Sigmoid colon (tissue), 7 donors: ENCODE data around the gene TBC1D16. TPM values are rescaled to one million over a fixed set of nuclear protein-coding genes. Genes with fewer than 3 reads are reported as not detected.
"Not testable (repeated sequence)": the region's sequence is repeated elsewhere in the genome, so short reads cannot be mapped to it uniquely, and the experiment has no call there.

Experiments
- DNase-seq: peaks from one replicate; pipeline ENCODE4 v3.0.0-alpha.2; 2019
- H3K27ac ChIP-seq, 4 donors: fragments of 200-600 bp; sonication (generic); one replicate each; pipeline ENCODE4 v1.5.1; 2016 to 2019; ENCODE audit warnings: mild to moderate bottlenecking in 1 of 4
- H3K27me3 ChIP-seq, 3 donors: fragments of 200-600 bp; sonication (generic); one replicate each; pipeline ENCODE4 v1.5.1; 2019; ENCODE audit warnings: mild to moderate bottlenecking in 1 of 3
- H3K36me3 ChIP-seq, 4 donors: fragments of 200-600 bp; sonication (generic); one replicate each; pipeline ENCODE4 v1.5.1; 2016 to 2019
- H3K4me1 ChIP-seq, 4 donors: fragments of 200-600 bp; sonication (generic); one replicate each; pipeline ENCODE4 v1.5.1; 2017 to 2019
- H3K4me3 ChIP-seq, 4 donors: fragments of 200-600 bp; sonication (generic); one replicate each; pipeline ENCODE4 v1.5.1; 2017 to 2019; ENCODE audit warnings: mild to moderate bottlenecking in 2 of 4, moderate library complexity in 1 of 4
- H3K9me3 ChIP-seq, 4 donors: fragments of 200-600 bp in 3 of 4; sonication (generic) in 3 of 4; one replicate each; pipeline versions ENCODE4 v1.5.1 to v1.6.1; 2013 to 2019
- CTCF ChIP-seq, 4 experiments: fragments of 450-650 bp in 3 of 4; fragments of 200-600 bp in 1 of 4; IDR thresholded peaks; one replicate each; pipeline ENCODE4 v1.5.1; 2016 to 2019; ENCODE audit warnings: antibody characterized with exemption in 4 of 4, mild to moderate bottlenecking in 3 of 4, moderate library complexity in 2 of 4
- EP300 ChIP-seq, 4 donors: sonication (generic); formaldehyde crosslinking; IDR thresholded peaks; one replicate each; pipeline ENCODE4 v1.6.1; 2017; ENCODE audit warnings: antibody characterized with exemption in 4 of 4
- POLR2A ChIP-seq, 2 donors: fragments of 450-650 bp; IDR thresholded peaks; one replicate each; pipeline ENCODE4 v1.6.1; 2016; ENCODE audit warnings: antibody characterized with exemption in 2 of 2, mild to moderate bottlenecking in 2 of 2, moderate library complexity in 2 of 2
- POLR2AphosphoS5 ChIP-seq, 4 donors: sonication (generic); formaldehyde crosslinking; IDR thresholded peaks; one replicate each; pipeline ENCODE4 v1.6.1; 2017; ENCODE audit warnings: antibody characterized with exemption in 4 of 4
- WGBS, 2 donors: extraction: QIAGEN DNeasy Blood & Tissue Kit; methylation state at CpG; one replicate each; pipeline ENCODE4 v1.1.7; 2013; 5-methylcytosine and 5-hydroxymethylcytosine counted together
- intact Hi-C: fragments of 100-400 bp; cut with DNase I; formaldehyde crosslinking; loops from one replicate; pipeline ENCODE4 v1.15.1; 2023
- polyA plus RNA-seq, 3 donors: library from polyadenylated mRNA; stranded (reverse); fragments of 200-250 nt; gene quantifications; one replicate each; pipeline ENCODE4 v1.2.3, GENCODE V29; 2013
- total RNA-seq, 4 donors: library from RNA; depleted of rRNA; stranded (reverse); fragments of >200 nt; gene quantifications; one replicate each; pipeline ENCODE4 v1.1.0, GENCODE V29; 2016
- donor health status: healthy with polysubstance abuse.
- donor health status: Bipolar disorder and iron deficiency.
- donor health status: healthy.

TBC1D16 gene
- total and polyA plus RNA-seq, 7 donors, result 3.6 to 21.9 (median 15.7) TPM

GRCh38 chr17:79960788-79961522 lies 74.7 kb downstream of the TBC1D16 start:
- TF ChIP-seq POLR2AphosphoS5 (IDR thresholded peaks at IDR 0.05), result no peak
- TF ChIP-seq POLR2A (IDR thresholded peaks at IDR 0.05), result no peak
- no peak for TF ChIP-seq EP300 (IDR thresholded peaks at IDR 0.05)
- no peak for TF ChIP-seq CTCF (IDR thresholded peaks at IDR 0.05)
- H3K9me3 ChIP-seq, result no peaks in the 10 kb centered on the region
- no peaks in the 10 kb centered on the region for H3K27me3 ChIP-seq
- 50 to 69% methylated on average over 9 of the region's 9 CpGs for WGBS, 2 donors
- intact Hi-C loops, result no loop called here
- no peak for DNase-seq
- no peaks in the 10 kb centered on the region for H3K4me1 ChIP-seq
- H3K36me3 ChIP-seq, result no peaks in the 10 kb centered on the region
- no peak overlapping the region for H3K4me3 ChIP-seq
- H3K27ac ChIP-seq, result no peak overlapping the region

GRCh38 chr17:79959042-79959441 lies 76.6 kb downstream of the TBC1D16 start:
- no peak overlapping the region for H3K4me3 ChIP-seq
- 93 to 95% methylated on average over 4 of the region's 4 CpGs for WGBS, 2 donors
- no peak overlapping the region for H3K27ac ChIP-seq
- no peaks in the 10 kb centered on the region for H3K36me3 ChIP-seq
- DNase-seq, result no peak
- H3K27me3 ChIP-seq, result no peaks in the 10 kb centered on the region
- no peaks in the 10 kb centered on the region for H3K9me3 ChIP-seq
- intact Hi-C loops, result no loop called here
- H3K4me1 ChIP-seq, result no peaks in the 10 kb centered on the region
- TF ChIP-seq CTCF (IDR thresholded peaks at IDR 0.05) (no peak), POLR2A (IDR thresholded peaks at IDR 0.05) (no peak), EP300 (IDR thresholded peaks at IDR 0.05) (no peak), POLR2AphosphoS5 (IDR thresholded peaks at IDR 0.05) (no peak)

- Histone ChIP-seq H3K4me3 (no peak overlapping the region), H3K27me3 (no peaks in the 10 kb centered on the region), H3K4me1 (peaks cover 0 to 12% (median 9%) of the 10 kb centered on the region in 4 donors), H3K36me3 (no peaks in the 10 kb centered on the region), H3K9me3 (no peaks in the 10 kb centered on the region), H3K27ac (no peak overlapping the region)
- TF ChIP-seq EP300 (IDR thresholded peaks at IDR 0.05) (no peak), POLR2AphosphoS5 (IDR thresholded peaks at IDR 0.05) (no peak), CTCF (IDR thresholded peaks at IDR 0.05) (no peak), POLR2A (IDR thresholded peaks at IDR 0.05) (no peak)
- WGBS, 2 donors, result 85 to 93% methylated on average over 6 of the region's 6 CpGs
- DNase-seq, result peak; percentile 46
- intact Hi-C loops, result no loop called here
These were observed 78.8 kb downstream of the TBC1D16 start for GRCh38 chr17:79956853-79957252.

- 96 to 99% methylated on average over 8 of the region's 8 CpGs for WGBS, 2 donors
- intact Hi-C loops, H3K27me3 ChIP-seq, H3K36me3 ChIP-seq, H3K9me3 ChIP-seq, H3K4me3 ChIP-seq, H3K27ac ChIP-seq: not testable (repeated sequence)
- H3K4me1 ChIP-seq, result peaks cover 0 to 17% (median 14%) of the 10 kb centered on the region in 4 donors
- peak; percentile 30 for DNase-seq
These were observed 79.3 kb downstream of the TBC1D16 start for GRCh38 chr17:79956441-79956735.

GRCh38 chr17:79955691-79956440 lies 79.8 kb downstream of the TBC1D16 start:
- TF ChIP-seq POLR2A (IDR thresholded peaks at IDR 0.05) (no peak), CTCF (IDR thresholded peaks at IDR 0.05) (no peak), EP300 (IDR thresholded peaks at IDR 0.05) (no peak), POLR2AphosphoS5 (IDR thresholded peaks at IDR 0.05) (no peak)
- H3K4me3 ChIP-seq, result no peak overlapping the region
- peak; percentile 37 for DNase-seq
- intact Hi-C loops, result no loop called here
- WGBS, 2 donors, result 89 to 92% methylated on average over 13 of the region's 13 CpGs
- H3K27me3 ChIP-seq, result no peaks in the 10 kb centered on the region
- no peak overlapping the region for H3K27ac ChIP-seq
- no peaks in the 10 kb centered on the region for H3K9me3 ChIP-seq
- H3K4me1 ChIP-seq, result peaks cover 0 to 22% (median 19%) of the 10 kb centered on the region in 4 donors
- H3K36me3 ChIP-seq, result no peaks in the 10 kb centered on the region
